Activated CD4-positive, CD25-positive, alpha-beta regulatory T cell treated with anti-CD3 and anti-CD28 coated beads, Interleukin-2, amount 50 U/mL, for 16 hours (primary cell): ENCODE results near the gene TEX19.
"Not testable (repeated sequence)": the region's sequence is repeated elsewhere in the genome, so short reads cannot be mapped to it uniquely, and the experiment has no call there.

Experiments used
- DNase-seq: peaks from one replicate; pipeline ENCODE4 v3.0.0-alpha.2; 2020; ENCODE audit warnings: low read depth, low spot score

The TEX19 gene

DNA sequence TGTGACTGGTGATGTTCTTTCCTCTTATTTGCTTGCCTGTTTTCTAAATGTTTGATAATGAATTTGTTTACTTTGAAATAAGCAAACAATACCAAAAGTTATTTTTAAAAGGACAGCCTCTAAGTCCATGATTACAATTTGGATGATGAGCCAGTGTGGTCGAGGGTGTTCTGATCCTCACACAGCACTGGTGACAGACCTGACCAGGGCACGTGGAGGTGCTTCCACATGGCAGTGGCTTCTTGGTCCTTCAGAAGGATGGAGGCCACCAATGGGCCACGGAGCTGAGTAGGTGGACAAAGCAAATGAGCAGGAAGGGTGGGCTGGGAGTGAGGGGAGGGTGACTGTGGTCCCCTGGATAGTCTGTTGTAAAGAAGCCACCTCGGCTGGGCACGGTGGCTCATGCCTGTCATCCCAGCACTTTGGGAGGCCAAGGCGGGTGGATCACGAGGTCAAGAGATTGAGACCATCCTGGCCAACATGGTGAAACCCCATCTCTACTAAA, 4.2 kb upstream of the TEX19 start:
- DNase-seq = no peak

DNA sequence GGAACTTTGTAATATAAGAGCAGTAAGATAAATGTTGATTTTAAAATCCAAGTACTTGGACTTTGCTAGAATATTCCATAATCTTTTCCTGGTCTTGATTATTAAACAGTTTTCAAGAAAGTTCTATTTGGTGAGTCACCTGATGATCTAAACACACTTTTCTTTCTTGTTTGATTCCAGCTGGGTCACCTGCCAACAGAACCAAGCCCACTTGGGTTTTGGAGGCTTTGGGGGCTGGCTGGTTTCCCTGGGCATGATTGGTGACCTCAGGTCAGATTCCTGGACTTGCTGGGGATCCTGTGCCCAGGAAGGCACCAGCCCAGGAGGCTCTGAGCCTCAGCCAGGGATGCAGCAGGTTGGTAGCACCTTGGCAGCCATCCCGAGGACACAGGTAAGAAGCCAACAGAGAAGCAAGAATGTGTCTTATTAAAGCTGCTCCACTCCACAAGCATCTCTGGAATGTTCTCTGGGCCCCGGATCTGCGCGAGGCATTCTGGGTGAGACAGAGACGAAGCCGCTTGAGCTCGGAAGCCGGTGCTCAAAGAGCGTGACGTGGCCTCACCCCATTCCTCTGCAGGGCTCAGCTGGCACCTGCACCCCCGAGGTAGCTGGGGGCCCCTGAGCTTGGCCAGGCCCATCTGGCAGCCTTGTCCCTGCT, 3.1 kb upstream of the TEX19 start:
- DNase-seq = no peak

DNA sequence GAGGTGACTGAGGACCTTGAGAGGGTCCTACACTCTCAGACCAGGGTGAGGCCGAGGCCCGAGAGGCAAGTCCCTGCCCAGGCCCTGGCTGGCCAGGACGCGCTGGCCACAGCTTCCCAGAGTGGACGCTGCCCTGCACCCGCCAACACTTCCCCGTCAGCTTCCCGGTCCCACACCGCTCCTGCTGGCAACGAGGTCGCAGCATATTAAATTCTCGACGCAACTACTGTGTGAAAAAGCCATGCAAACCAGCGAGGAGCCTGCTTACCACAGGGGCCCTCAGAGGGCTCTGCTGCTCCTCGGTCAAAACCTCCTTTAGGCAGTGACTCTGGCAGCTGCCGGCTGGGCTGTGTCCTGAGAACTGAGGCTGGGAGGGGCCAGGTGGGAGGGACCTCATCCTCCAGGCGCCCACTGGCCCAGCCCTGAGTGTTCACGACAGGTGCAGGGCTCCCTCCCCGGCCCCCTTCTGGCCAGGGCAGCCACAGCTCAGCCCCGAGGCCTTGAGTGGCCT, 2.1 kb upstream of the TEX19 start:
- DNase-seq = no peak

DNA sequence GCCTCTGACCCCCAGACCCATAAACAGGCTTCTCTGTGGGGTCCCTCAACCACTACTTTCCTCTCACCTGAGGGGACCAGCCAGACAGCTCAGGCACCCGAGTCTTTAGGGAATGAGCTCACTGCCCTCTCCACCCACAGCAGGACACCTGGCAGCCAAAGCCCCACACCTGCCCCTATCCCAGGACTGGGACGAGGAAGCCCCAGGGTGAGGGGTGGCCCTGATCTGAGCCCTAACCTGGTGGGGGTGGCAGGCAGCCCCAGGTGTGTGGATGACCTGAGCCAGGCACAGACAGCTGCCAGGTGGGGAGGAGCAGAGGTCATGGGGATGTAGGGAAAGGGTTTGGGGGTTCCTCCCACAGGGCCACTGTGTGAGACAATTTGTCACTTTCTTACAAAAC, 1.7 kb upstream of the TEX19 start:
- no peak for DNase-seq

DNA sequence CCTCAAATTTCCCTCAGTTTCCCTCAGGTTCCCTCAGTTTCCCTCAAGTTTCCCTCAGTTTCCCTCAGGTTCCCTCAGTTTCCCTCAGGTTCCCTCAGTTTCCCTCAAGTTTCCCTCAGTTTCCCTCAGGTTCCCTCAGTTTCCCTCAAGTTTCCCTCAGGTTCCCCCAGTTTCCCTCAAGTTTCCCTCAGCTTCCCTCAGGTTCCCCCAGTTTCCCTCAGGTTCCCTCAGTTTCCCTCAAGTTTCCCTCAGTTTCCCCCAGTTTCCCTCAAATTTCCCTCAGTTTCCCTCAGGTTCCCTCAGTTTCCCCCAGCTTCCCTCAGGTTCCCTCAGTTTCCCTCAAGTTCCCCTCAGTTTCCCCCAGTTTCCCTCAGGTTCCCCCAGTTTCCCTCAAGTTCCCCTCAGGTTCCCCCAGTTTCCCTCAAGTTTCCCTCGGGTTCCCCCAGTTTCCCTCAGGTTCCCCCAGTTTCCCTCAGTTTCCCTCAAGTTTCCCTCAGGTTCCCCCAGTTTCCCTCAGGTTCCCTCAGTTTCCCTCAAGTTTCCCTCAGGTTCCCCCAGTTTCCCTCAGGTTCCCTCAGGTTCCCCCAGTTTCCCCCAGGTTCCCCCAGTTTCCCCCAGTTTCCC, 516 bp downstream of the TEX19 start:
- DNase-seq = not testable (repeated sequence)

DNA sequence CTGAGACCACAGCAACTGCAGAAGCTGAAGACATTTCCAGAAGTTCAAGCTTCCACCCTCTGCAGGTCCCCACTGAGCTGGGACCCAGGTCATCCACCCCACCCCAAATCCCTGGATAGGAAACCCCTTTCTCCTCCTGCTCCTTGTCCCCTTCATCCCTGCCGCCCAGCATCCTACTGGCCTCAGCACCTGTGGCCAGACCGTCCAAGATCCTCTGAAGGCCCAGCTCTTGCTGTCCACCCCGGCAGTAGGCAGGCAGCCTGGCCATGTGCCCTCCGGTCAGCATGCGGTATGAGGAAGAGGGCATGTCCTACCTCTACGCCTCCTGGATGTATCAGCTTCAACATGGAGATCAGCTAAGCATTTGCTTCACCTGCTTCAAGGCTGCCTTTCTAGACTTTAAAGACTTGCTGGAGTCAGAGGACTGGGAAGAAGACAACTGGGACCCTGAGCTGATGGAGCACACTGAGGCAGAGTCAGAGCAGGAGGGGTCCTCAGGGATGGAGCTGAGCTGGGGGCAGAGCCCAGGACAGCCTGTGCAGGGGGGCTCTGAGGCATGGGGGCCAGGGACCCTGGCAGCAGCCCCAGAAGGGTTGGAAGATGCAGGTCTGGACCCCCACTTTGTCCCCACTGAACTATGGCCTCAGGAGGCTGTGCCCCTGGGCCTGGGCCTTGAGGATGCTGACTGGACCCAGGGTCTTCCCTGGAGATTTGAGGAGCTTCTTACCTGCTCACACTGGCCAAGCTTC, 3.0 kb downstream of the TEX19 start:
- DNase-seq = no peak

DNA sequence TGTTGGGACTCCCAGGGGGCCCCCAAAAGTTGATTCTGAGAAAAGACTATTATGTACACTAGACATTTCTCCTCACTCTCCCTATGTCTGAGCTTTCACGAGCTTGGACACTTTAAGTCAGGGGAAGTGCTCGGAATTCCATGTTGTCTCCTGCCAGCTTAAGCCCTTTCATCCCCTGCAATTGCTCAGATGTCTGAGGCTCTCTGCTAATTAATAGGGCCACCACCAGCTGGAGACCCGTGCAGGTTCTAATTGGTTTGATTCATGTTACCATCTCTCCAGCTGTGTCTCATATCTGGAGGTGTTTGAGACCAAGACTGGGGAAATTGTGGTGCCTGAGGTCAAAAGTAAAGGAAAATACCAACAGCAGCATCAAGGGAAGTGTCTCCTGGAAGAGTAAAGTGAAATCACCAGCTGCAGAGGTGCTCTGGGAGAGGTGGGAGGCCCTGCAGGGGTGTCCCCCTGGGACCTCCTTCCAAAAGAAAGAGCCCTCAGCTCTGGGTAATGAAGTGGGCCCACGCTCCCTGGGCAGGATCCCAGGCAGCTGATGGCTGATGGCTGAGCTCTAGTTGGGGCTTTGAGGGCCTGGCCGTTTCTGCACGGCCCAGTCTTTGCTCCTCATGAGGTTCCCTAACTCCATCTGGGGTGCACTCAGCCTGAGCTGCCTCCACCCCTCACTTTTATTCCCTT, 6.7 kb downstream of the TEX19 start:
- DNase-seq = no peak

DNA sequence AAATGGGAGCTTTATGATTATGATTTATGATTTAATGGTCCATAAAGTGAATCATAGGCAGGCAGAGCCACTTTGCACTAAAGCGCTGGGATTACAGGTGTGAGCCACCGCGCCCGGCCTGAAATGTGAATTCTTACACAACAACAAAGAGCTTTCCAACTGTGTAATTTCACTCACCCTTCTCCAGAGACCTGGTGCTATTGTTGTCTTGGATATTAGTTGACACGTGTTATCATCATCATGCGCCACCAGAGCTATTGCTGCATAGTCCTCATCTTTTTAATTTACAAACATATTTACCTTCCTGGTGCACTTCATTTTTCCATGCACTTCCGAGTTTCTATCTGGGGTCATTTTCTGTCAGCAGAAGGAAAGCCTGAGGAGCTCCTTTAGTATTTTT, 7.7 kb downstream of the TEX19 start:
- no peak for DNase-seq

DNA sequence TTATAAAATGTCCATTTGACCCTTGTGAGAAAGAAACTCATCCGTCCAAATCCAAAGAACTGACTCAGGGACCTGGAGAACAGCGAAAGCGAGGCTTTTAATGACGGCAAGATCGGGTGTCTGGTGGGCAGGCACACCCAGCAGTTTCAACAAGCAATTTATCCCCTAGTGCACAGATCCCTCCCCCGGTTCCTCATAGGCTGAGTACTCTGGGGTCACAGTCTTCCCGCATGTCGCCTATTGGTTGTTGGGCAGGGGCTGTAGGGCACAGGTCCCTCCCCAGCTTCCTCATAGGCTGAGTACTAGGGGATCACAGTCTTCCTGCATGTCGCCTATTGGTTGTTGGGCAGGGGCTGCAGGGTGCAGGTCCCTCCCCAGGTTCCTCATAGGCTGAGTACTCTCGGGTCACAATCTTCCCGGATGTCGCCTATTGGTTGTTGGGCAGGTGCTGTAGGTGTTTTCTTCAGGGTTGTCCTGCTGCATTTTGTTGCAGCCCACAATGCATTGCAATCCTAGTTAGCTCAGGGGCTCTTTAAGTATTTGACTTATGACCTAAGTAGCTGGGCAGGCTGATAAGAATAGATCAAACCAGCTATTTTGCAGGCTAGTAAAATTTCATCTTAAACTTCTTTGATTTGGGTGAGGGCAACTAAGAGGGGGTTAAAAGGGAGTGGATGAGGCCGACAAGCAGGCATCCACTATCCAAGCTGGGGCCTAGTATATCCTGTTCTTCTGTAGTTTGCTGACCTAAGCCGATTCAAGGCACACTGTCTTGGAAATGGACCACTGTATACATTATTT, 8.9 kb downstream of the TEX19 start:
- no peak for DNase-seq

DNA sequence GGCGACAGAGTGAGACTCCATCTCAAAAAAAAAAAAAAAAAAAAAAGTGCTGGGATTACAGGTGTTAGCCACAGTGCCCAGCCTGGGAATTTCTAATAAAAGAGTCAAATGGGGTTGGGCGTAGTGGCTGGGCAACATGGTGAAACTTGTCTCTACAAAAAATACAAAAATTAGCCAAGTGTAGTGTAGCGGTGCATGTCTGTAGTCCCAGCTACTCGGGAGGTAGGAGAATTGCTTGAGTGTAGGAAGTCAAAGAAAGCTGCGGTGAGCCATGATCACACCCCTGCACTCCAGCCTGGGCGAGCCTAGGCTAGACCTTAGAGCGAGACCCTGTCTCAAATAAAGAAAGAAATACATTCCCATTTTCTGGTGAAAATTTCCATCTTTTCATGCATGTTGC, 10.2 kb downstream of the TEX19 start:
- DNase-seq = no peak

DNA sequence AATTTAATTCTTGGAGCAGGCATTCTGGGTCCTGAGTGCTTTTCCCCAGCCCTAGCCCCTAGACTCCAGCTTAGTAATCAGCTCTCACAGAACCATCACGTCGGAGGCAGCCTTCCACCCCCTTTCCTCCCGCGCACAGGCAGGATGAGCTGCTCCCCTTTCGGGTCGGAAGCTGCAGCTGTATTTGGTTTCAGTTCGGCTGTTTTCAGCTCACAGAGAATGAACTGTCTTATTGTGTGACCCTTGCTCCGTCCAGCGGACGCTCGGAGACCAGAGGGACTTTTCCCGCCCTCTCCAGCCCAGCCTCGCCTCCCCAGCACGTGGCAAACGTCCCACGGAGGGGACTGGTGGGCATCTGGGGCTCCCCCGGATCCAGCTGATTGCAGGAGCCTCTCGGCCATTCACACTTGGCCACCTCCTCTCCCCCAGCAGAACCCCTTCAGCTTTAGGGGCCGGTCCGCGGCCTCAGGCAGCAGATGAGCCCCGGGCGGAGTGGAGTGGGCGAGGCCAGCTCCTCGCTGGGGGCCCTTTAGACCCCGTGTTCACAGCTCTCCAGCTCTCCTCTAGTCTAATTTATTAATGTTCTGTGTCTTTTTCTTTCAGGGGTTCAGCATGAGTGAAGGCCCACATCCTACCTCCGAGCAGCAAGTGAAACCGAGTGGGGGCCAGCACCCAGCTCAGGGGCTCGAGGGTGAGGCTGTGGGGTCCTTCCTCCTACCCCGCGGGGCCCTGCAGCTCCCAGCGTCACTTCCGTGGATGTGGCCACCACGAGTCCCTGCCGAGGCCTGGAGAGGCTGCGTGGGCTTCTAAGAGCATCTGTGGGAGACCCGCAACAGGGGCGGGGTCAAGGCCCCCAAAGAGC, 11.7 kb downstream of the TEX19 start:
- no peak for DNase-seq

DNA sequence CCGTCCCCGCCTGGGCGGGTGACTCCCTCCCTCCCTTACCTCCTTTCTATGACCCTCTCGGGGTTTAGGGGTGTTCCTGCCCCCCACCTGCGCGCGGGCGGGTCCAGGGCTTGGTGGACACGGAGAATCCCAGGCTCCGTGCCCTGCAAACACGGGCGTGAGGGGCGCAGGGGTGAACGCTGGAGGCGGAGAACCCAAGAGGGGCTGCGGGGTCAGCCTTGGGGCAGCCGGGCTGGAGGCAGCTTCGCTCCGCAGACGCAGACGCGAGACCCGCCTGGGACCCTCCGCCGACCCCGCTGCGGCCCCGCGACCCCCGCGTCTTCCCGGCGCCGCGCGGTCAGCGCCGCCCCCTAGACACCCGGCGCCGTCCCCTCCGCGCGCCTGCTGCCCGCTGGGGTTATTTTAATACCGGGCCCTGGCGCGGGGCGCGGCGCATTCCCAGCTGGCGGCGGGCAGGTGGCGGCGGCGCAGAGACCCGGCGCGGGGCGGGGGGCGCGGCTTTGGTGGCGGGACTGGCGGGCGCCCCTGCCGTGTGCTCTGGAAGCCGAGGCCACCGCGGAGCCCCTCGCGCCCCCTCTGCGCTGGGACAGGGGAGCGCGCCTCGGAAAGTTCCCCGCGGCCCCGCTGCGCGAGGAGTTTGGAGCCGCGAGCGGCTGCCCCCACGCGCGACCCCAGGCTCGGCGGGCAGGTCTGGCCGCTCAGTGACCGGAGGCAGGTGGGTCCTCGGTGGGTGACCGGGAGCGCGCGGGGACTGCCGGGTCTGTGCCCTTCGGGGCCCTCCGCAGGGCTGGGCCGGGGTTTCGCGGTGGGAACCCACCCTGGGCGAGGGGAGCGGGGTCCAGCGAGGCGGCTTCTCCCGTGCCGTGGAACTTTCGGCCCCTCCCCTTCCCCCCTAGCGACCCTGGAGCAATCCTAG, 12.5 kb downstream of the TEX19 start, which contains the start of gene UTS2R:
Gene UTS2R (plus strand): TSS at position 433 of the 916 bp plus-strand sequence. CDS start 2,560 bp downstream, outside the sequence.
- DNase-seq = no peak

DNA sequence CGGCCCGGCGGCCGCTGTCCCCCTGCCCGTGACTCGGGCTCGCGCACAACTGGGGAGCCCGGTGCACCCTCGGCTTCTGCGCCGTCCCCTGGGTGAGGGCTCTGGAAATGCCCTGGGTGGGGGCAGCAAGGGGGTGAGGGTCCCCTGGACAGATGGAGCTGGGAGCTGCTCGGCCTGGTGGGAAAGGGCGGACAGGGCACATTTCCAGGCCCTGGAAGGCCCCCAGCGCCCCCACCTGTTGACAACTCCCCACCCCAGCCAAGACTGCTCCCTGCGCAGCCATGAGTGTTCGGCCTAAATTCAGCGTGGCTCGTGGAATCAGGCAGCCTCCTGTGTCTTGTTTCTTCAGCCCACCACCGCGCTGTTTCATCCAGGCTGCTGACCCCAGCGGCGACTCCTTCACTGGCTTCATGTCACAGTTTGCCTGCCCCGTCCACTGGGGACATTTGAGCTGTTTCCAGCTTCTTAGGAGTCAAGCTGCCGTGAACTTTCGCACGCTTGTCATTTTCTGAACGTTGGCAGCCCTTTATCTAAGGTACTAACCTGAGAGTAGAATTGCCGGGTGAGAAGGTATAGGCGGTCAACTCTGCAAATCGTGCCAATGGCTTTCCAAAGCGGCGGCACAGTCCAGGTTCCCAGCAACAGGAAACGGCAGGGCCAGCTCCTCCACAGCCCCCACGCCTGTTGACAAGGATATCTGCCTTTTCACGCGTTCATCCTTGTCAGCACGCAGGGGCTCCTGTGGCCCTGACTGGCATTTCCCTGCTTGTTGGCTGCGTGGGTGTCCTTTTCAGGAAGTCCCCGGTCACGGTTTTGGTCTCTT, 13.4 kb downstream of the TEX19 start:
- DNase-seq = no peak

DNA sequence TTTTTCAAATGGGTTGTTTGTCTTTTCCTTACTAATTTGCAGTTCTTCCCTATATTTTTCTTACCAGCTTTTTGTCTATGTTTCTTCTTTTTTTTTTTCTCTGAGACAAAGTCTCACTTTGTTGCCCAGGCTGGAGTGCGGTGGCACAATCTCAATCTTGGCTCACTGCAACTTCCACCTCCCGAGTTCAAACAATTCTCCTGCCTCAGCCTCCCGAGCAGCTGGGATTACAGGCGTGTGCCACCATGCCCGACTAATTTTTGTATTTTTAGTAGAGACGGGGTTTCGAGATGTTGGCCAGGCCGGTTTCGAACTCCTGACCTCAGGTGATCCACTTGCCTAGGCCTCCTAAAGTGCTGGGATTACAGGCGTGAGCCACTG, 14.0 kb downstream of the TEX19 start:
- DNase-seq = not testable (repeated sequence)

DNA sequence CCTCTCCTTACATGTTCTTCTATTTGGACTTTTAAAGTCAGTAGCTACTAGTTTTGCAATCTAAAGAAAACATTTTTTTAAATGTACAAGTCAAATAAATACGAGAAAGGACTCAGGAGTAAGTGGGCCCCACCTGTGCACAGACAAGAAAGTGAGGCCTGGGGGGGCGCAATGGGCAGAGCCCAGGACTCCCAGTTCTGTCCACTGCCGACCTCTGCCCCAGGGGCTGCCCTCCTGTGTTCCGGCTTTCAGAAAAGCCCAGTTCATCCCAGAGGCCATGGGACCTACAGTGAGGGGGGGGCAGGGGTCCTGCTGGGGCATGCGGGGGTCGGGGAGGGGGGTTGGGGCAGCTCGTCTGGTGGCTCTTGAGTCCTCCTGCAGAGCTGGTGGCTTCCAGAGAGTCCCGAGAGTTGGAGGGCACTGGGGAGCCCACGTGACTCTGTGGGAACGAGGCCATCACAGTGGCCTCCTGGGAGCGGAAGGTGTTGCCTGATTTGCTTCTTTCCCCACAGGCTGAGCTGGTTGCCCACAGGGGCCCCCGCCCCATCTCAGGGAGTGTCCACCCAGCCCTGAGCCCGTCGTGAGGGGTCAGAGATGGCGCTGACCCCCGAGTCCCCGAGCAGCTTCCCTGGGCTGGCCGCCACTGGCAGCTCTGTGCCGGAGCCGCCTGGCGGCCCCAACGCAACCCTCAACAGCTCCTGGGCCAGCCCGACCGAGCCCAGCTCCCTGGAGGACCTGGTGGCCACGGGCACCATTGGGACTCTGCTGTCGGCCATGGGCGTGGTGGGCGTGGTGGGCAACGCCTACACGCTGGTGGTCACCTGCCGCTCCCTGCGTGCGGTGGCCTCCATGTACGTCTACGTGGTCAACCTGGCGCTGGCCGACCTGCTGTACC, 14.9 kb downstream of the TEX19 start:
- no peak for DNase-seq

DNA sequence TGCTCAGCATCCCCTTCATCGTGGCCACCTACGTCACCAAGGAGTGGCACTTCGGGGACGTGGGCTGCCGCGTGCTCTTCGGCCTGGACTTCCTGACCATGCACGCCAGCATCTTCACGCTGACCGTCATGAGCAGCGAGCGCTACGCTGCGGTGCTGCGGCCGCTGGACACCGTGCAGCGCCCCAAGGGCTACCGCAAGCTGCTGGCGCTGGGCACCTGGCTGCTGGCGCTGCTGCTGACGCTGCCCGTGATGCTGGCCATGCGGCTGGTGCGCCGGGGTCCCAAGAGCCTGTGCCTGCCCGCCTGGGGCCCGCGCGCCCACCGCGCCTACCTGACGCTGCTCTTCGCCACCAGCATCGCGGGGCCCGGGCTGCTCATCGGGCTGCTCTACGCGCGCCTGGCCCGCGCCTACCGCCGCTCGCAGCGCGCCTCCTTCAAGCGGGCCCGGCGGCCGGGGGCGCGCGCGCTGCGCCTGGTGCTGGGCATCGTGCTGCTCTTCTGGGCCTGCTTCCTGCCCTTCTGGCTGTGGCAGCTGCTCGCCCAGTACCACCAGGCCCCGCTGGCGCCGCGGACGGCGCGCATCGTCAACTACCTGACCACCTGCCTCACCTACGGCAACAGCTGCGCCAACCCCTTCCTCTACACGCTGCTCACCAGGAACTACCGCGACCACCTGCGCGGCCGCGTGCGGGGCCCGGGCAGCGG, 15.7 kb downstream of the TEX19 start:
- DNase-seq = no peak
